Activated gamma-delta T cell (primary cell): ENCODE data around the gene FGF14.

Source experiments
- DNase-seq: peaks from one replicate; lab custom pipeline; 2025; lab: John Stamatoyannopoulos, UW

Gene FGF14

DNA sequence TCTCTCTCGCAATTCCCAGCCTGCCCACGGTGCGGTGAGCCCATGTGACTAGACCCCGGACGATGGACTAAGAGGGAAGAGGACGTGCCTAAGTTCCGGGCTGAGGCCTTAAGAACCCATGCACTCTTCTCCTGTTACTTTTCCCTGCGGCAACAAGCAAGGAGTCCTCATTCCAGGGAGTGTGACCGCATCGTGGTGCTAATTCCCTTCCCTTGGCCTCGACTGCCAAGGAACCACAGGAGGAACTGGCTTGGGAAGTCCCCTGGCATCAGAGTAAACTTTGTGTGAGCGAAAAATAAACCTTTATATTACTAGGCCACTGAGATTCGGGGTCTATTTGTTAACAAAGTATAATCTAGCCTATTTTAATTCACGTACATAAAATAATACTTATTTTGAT lies 34.0 kb downstream of the FGF14 start:
- DNase-seq = no peak

GRCh38 chr13:102361113-102361512 lies 40.7 kb downstream of the FGF14 start:
- DNase-seq = no peak

- no peak for DNase-seq
Measured at GRCh38 chr13:102359264-102359663, 42.6 kb downstream of the FGF14 start.

GRCh38 chr13:102355251-102355650 lies 46.6 kb downstream of the FGF14 start:
- no peak for DNase-seq

- DNase-seq = no peak
Measured at GRCh38 chr13:102354011-102354410, 47.8 kb downstream of the FGF14 start.

DNA sequence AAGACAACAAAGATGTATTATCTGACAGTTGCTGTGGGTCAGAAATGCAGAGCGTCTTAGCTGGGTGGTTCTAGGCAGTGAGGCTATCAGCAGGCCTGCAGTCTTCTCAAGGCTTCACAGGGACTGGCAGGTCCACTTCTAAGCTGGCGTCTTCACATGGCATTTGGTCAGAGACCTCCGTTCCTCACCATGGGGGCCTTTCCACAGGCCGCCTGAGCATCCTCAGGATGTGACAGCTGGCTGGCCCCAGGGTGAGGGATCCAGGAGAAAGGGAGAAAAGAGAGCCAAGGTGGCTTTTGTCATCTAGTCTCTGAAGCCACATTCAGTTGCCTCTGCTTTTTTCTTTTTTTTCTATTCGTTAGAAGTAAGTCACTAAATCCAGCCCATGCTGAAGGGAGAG lies 50.3 kb downstream of the FGF14 start:
- no peak for DNase-seq

DNA sequence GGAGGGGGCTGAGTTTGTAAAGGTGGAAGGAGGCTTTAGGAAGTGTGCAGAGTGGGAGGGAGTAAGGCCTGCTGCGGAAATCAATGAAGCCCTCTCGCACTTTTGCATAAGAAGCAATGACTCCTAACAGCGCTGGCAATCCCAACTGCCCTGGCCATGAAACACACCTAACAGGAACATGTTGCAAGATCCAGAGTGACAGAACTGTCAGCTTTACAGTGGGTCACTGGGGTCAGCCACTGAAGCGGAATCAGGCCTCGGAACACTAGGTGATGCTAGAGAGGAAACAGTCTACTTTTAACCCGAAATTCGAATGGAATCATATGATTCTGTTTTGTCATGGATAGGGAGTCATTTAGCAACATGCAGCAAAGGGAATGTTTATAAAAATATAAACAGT lies 54.4 kb downstream of the FGF14 start:
- DNase-seq = no peak

DNA sequence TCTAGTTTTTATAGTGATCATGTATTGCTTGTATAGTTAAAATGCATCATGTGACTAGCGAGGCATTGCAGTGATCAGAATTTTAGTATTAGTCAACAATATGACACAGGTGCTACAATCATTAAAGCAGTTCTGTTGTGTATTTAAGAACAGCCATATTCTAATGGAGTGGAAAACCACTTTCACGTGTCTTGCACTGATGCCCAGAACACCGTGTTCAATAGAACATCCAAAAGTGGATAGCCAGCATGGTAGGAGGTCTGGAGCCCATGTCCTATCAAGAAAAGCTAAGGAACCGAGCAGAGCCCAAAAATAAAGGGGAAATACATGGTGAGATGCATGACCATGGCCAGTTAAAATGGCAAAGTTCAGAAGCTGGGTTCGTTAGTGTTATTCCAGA lies 55.1 kb downstream of the FGF14 start:
- DNase-seq = no peak

DNA sequence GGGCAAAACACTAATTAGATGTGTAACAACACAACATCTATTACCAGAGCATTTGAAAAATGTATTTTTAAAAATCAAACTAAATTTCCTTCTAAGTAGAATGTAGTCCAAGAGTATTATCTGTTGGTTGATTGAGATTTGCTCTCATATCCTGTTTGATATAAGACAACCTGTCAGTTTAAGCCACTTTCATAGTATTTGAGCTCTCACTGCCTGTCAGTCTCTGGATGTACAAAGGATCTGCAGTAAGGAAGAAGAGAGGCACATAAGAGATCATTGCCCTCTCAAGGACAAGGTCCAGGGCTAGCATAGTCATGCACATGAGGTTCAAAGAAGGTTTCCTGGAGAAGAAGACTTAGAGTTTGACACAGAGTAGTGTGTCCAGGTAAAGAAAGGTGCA lies 57.4 kb downstream of the FGF14 start:
- DNase-seq = no peak

GRCh38 chr13:102333320-102334198 lies 68.3 kb downstream of the FGF14 start:
- no peak for DNase-seq

- DNase-seq = no peak
Measured at GRCh38 chr13:102328909-102329308, 72.9 kb downstream of the FGF14 start.

DNA sequence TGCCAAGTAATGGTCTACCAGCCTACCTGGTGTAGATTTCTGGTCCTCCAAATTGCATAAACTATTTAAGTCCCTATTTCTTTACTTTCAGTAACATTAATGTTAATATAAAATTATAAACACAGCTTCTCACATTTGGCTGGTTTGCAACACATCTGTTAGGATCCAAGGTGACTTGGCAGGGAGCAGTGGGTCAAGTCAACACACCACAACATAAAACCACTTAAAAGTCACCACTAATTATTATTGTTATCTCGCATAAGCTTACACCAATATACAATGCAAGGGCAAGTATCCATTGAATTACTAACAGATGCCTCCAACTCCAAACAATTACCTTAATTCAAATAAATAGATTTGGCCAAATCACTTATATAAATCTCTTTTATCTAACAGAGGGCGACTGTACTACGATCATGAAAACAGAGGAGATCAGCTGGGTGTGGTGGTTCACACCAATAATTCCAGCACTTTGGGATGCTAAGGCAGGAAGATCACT lies 74.7 kb downstream of the FGF14 start:
- no peak for DNase-seq

DNA sequence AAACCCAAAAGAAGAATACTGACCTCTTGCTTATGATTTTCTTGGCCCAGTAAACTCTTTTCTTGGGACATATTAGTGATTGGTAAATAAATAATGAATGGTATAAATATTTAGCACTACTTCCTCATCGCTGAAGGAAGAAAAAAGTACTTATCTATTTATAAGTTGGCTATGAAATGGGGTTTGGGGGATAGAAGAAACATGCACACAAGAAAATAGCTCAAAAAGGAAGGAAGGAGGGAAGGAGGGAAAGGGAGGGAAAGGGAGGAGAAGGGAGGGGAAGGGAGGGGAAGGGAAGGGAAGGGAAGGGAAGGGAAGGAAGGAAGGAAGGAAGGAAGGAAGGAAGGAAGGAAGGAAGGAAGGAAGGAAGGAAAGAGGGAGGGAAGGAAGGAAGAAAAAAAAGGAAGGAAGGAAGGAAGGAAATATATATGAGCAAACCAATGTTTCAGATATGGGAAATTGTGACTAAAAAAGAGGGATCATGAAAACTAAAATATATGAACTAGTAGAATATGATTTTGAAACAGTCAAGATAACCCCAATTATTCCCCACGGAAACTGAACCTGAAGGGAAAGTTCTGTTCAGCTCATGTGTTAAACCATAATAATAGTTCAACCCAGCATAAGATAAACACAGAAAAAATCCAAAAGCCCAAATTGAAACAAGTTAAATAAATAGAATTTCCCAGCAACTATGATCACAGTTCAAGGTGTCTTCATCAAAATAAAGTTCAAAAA lies 75.3 kb downstream of the FGF14 start:
- DNase-seq = no peak

DNA sequence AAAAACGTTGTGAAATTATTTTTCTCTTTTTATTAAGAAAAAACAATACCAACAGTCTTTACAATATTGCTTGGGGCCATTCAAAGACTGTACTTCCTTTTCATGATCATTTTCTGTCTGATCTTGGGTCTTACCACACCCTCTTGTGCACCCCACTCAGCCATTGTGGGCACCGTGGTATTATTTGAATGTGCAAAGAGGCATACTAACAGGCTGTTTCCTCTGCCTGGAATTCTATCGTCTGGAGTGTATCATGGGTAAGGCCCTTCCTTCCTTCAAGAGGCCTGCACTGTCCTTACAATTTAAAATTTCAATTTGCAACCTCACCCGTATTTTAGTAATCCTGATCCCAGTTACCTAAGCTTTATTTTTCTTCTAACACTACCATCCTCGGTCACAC lies 76.5 kb downstream of the FGF14 start:
- no peak for DNase-seq

DNA sequence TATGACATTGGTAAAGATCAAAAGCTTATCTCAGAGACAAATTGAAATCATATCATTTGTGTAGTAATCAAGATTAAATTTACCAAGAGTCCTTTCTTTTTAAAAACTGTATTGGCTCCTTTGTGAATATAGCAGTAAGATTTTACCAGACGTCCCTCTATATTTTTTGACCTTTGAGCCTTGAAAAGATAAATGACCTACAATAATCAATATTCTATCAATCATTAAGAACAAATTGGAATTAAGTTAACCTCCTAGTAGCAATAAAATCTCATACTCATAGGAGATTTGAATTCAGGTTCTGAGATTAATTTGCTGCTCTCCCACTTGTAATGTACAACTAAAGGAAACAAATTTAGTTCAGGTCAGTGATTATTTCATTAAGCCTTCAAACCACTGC lies 78.3 kb downstream of the FGF14 start:
- DNase-seq = no peak

GRCh38 chr13:102323012-102323411 lies 78.8 kb downstream of the FGF14 start:
- DNase-seq = no peak

DNA sequence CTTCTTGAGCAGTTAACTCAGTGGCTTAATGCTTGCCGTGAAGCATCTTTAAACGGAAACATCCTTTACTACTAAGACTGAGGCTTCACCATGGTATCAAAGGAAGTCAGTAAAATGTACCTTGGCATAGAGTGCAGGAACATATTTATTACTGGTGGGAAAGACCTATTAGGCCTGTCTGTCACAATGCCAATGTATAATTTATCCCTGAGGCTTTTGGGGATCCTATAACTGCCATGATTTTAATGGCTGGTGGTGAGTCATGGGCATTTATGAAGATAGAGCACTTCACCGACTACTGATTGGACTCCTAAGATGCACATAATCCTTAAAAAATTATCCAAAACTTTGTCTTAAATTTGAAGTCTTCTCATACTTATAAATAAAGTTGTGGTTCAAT lies 79.6 kb downstream of the FGF14 start:
- no peak for DNase-seq

GRCh38 chr13:102318233-102318632 lies 83.6 kb downstream of the FGF14 start:
- no peak for DNase-seq

DNA sequence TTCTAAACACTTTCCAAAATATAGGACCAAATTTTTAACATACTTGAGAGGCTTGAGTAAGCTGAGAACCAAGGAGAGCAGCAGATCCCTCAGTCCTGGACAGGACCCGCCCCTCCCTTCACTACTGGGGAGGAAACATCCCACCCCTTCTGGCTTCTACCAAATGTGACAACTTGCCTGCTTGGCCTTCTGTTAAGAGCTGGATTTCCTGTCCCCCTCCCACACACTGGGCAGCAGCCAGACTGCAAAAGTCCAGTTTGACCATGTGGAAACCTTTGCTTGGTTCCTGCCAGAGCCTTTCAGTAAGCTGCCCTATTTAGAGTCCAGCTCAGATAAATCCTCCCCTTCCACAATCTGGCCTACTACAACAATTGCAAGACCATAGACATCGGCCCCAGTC lies 84.3 kb downstream of the FGF14 start:
- no peak for DNase-seq

DNA sequence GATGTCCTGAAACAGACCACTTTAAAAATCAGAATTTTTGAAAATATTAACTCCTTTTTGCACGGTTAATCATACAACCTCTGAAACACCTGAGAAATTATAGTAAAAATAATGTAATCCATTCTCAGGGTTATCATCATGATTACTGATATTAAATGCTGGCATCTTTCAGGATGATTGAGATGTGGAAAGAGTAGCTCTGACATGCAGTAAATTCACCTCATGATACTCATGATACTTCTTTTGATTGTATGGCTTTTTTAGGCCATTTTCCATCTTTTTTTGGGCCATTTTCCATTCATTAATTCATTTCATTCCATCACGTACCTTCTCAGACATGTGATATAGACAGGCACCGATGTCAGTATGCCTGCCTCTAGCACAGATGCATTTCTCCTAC lies 85.1 kb downstream of the FGF14 start:
- no peak for DNase-seq

- no peak for DNase-seq
Measured at GRCh38 chr13:102312841-102313240, 89.0 kb downstream of the FGF14 start.

DNA sequence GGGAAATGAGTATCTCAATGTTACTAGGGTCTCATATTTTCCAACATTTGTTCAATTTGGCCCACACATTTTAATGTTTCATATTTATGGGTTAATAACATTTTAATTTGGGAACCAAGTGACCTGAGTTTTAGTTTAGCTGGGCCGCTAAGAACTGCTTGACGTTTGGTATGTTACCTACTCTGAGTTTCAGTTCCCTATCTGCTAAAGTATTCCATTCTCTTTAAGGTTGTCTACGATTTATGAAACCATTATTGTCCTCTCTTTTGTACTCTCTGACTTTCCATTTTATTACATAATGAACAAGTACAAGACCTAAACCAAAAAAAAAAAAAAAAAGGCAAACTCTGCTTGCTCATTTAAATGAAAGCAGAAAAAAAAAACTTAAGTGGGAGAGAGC lies 89.9 kb downstream of the FGF14 start:
- no peak for DNase-seq

- DNase-seq = no peak
Measured at GRCh38 chr13:102311419-102311796, 90.4 kb downstream of the FGF14 start.
